NCI-H2029 (cell line): ENCODE results near the gene PARP4.
"Not testable (repeated sequence)": the region's sequence is repeated elsewhere in the genome, so short reads cannot be mapped to it uniquely, and the experiment has no call there.

Experiments
- DNase-seq: peaks from one replicate; lab custom pipeline; 2025; lab: John Stamatoyannopoulos, UW

The PARP4 gene

DNA sequence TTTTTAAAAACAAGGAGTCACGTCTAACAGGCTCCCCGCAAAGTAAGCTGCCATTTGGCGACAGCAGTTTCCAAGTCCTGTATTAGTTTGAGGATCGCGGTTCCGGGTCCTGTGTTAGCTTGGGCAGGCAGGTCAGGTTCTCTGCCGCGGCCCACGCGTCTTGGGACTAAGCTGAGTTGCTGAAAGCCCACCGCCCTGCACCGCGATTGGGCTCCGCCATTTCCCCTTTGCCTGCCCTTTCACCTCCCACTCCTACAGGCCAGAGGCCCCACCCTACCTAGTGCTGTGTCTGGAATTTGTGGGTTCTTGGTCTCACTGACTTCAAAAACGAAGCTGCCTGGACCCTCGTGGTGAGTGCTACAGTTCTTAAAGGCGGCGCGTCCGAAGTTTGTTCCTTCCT, 6.8 kb downstream of the PARP4 start:
- no peak for DNase-seq

DNA sequence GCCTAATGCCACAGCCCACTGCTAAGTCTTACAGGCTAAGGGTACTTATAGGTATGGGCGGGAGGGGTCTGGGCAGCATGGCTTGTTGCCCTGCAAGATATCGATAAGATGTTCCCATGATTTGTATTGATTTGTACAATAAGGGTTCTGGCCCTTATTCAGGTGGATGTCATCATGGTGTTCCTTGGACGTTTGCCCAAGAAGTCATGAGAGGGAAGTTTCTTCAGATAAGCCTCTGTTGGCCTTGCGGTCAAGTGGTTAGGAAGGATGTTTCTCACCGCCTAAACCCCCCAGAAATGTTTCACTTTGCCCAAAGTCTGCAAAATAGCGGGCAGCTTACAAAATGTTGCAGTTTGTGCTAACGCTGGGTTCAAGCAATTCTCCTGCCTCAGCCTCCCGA, 7.3 kb downstream of the PARP4 start:
- no peak for DNase-seq

- no peak for DNase-seq
These were observed 9.2 kb downstream of the PARP4 start for GRCh38 chr13:24503379-24503696.

- DNase-seq = no peak
These were observed 9.8 kb downstream of the PARP4 start for GRCh38 chr13:24502533-24503378.

DNA sequence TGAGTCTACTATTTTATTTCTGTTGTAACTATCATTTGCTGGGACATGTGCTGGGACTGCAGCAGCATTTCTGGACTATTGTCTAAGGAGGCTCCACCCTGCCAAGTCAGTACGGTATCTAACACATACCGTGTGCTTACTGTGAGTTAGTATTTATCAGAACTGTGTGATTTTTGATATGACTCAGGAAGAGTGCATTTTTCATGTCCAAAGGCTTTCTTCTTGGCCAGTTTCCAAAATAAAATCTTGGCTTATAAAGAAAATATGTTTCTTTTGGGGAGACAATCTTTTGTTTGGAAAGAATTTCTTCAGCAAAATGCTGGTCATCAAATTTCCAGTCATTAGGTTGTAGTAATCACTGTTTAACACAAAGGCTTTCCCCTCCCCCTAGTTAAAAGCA, 11.6 kb downstream of the PARP4 start:
- no peak for DNase-seq

DNA sequence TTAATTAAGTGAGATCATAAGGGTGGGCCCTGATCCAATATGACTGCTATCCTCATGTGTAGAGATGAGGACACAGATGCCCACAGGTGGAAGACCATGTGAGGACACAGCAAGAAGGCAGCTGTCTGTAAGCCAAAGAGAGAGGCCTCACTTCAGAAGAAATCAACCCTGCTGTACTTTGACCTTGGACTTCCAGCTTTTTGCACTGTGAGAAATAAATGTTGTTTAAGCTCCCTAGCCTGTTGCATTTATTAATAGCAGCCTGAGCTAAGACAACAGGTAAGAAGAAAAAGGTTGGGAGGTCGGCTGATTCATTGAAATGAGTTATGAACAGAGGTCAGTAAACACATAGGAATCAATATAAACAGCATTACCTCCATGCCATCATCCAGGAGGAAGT, 14.8 kb downstream of the PARP4 start:
- no peak for DNase-seq

DNA sequence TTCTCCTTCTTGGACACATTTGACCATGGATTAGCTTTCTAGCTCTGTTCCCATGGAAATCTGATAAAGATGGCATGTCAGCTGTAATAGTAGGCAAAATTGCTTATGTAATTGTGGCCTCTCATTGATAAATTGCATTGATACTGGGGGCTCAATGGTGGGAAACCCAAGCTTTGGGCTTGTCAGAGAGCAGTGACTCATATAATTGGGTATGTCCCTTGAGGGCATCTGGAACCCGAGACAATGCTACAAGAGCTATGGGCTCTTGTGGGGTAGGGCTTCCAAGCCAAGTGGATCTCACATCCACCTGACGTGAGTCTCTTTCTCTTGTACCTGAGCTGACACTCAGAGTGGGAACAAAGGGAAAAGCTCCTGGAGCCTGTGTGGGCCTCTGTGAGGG, 16.3 kb downstream of the PARP4 start:
- not testable (repeated sequence) for DNase-seq

DNA sequence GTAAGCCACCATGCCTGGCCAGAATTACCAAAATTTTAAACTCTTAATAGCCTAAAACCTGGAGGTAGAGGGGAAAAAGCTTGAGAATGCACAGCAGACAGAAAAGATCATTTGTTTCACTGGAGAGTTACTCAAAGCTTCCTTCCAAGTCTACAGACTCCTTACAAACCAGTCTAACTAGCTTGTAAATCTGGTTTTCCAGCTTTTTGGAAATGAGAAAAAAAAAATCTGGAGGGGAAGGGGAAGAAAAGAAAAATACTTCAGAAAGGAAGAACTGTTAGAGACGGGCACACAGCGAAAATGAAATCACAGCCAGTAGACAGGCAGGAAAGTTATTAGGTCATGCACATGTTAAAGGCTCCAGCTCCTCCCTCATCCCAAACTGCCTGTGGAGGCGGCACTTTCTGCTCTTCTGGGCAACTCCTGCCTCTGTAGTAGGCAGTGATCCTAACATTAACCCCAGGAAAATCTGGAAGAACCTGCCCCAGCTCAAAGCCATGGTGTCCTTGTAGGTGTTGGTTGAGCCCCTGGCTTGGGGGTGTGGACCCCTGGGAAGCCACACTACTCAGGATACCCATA, 17.3 kb downstream of the PARP4 start:
- no peak for DNase-seq

DNA sequence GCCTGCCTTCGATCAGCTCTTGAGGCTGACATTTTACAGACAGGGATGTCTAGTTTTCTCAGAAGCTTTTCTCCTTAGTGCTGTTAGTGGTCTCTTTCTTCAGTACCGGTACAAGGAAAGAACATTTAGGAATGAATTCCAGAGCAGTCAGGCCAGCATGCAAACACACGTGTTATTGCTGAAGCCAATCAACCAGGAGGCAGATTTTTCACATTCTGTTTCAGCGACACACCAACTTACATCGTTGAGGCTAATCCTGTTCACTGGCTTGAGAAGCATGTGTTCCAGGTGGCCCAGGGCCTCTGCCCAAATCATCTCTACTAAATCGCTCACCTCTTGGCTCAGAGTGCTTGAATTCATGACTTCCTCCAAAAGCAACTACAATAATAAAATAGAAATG, 19.2 kb downstream of the PARP4 start:
- DNase-seq = no peak

DNA sequence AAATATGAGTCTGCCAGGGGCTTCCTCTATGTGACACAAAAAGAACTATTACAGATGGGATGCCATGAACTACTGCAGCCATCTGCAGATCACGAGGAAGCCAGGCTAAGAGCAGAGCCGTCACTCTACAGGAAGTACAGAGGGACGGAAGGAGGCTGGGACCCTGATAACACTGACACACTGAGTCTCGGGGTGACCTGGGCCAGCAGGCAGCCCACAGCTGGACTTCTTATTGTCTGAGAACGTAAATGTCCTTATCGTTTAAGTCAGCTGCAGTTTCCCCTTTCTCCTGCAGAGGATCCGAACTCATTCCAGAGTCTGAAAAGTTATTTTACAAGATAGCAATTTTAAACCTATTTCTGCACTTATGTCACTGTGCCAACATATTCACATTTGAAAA, 20.7 kb downstream of the PARP4 start:
- no peak for DNase-seq

DNA sequence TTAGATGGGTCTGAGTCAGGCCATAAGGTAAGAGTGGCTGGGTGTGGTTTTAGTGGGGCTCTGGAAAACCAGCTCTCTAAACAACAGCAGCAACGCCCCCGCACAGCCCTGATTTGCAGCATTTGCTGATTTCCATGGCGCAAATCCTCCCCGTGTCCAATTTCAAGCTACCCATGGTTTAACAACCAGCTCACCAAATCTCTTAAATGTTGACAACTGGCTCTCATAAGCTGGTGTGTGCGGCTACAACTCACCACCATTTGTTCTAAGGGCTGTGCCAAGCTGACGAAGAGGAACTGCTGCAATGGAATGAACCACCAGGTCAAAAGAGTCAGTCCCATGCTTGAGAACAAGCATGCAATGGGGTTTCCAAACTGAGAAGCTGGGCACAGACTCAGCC, 22.9 kb downstream of the PARP4 start:
- no peak for DNase-seq

GRCh38 chr13:24488092-24488491, 24.5 kb downstream of the PARP4 start:
- not testable (repeated sequence) for DNase-seq

GRCh38 chr13:24486017-24486657, 26.4 kb downstream of the PARP4 start:
- DNase-seq = not testable (repeated sequence)

DNA sequence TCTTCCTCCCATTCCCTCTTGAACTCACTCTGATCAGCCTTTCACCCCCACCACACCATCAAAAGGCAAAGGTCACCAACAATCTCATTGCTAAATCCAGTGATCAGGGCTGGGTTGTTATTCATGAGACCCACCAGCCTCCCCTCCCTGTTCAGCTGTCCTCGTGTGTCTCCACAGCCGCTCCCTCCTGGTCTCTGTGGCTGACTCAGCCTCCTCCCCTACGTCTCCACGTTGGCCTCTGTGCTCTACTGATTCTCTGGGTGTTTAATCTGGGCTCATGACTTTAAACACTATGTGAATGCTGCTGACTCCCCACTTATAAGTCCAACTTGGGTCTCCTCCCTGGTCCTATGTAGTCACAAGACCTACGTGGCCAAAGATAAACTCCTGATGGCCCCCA, 38.9 kb downstream of the PARP4 start:
- no peak for DNase-seq

DNA sequence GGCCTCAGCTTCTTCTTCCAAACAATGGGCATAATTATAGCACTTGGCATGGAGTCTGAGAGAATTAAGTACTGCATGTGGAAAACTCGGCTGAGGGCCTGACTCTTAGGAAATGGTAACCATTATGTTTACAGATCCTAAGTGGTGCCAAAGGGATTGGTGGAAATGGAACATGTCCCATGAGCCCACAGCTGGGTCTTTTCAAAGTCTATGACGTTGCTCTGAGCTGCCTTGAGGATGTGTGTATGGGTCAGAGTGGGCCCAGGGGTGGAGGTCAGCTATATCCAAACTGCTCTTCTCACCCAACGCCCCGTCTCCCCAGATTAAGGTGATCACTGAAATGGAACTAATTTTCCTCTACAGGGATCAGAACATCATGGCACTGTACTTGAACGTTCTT, 40.4 kb downstream of the PARP4 start:
- not testable (repeated sequence) for DNase-seq

DNA sequence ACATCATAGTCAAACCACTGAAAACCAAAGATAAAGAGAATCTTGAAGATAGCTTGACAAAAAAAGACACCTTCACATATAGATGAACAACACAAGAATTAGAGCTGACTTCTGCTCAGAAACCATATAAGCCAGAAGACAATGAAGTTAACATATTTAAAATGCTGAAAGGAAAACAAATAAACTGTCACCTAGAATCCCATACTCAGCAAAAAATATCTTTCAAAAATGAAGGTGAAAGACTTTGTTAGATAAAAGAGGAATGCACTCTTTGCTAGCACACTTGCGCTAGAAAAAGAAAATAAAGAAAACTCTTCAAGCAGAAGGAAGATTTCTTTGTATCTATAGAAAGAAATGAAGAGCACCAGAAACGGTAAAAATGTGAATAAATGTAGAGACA, 49.5 kb downstream of the PARP4 start:
- DNase-seq = no peak

DNA sequence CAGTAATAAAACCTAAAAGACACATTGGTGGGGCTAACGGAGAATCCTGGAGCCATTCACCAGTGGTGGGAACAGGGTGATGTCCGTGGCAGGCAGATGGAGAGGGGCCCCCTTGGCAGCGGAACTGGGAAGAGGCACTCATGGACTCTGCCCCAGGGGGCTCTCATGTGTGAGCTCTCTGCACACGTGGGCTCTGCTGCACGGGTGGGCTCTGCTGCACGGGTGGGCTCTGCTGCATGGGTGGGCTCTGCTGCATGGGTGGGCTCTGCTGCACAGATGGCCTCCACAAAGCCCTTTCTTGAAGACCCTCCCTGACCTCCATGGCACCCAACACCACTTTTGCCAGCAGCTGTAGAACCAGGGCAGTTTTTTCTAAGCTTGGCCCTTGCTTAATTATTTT, 52.3 kb downstream of the PARP4 start:
- no peak for DNase-seq

GRCh38 chr13:24459726-24460125, 52.9 kb downstream of the PARP4 start:
- DNase-seq = no peak

DNA sequence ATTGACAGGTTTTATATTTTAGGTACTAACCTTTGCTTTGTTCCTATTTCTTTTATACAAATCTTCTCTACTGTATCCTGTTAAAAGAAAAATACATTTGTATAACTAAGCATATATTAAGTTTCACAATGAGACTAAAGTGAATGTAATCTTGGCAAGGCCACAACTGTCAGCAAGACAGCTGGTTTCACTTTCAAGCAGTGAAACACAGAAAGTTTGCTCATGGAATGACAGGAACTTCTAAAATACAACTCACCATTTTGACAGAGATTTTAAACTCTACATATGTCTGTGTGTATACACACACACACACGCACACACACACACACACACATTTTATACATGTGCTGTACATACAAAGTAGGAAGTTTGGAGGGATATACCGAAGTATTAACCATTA, 53.3 kb downstream of the PARP4 start:
- no peak for DNase-seq

- DNase-seq = no peak
These were observed 53.8 kb downstream of the PARP4 start for GRCh38 chr13:24458736-24459135.

DNA sequence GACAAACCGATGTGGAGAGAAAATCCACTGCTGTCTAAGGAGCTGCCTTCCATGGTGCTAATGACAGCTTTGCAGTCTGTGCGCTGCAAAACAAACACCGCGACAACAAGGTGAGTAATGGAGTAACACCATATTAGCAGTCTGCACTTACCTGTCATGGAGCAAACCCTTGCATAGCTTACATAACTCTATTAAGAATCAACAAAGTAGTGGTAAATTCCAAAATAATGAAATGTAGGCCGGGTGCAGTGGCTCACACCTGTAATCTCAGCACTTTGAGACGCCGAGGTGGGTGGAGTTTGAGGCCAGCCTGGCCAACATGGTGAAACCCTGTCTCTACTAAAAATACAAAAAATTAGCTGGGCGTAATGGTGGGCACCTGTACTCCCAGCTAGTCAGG, 56.2 kb downstream of the PARP4 start:
- no peak for DNase-seq

DNA sequence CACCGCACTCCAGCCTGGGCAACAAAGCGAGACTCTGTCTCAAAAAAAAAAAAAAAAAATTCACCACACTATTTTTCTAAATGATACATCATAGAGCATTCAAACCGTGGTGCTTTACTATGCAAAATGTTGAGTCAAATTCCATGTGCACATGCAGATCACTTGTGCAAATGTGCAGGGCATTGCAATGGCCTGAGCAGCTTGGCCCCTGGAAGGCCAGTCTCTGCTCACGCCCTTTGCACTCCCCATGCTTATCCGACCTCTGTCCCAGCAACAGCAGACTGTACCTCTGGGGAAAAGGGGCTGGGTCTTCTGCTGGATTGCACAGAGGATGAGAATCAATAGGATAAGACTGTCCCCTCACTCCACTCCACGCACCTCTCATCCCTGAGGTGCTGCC, 58.5 kb downstream of the PARP4 start:
- DNase-seq = no peak

- DNase-seq = no peak
These were observed 60.5 kb downstream of the PARP4 start for GRCh38 chr13:24452044-24452443.

- DNase-seq = no peak
These were observed 62.0 kb downstream of the PARP4 start for GRCh38 chr13:24450530-24450929.
